ENCODE results near the gene MCM3AP.
"Not testable (repeated sequence)": the region's sequence is repeated elsewhere in the genome, so short reads cannot be mapped to it uniquely, and the experiment has no call there.

Gene MCM3AP

GRCh38 chr21:46268371-46268770, 17.0 kb downstream of the MCM3AP start:
- DNase-seq, result no peak

- DNase-seq, result no peak
These were observed 18.5 kb downstream of the MCM3AP start for GRCh38 chr21:46266946-46267345.

- no peak for DNase-seq
These were observed 19.5 kb downstream of the MCM3AP start for GRCh38 chr21:46265736-46266525.

- DNase-seq, result no peak
These were observed 20.7 kb downstream of the MCM3AP start for GRCh38 chr21:46264690-46265144.

DNA sequence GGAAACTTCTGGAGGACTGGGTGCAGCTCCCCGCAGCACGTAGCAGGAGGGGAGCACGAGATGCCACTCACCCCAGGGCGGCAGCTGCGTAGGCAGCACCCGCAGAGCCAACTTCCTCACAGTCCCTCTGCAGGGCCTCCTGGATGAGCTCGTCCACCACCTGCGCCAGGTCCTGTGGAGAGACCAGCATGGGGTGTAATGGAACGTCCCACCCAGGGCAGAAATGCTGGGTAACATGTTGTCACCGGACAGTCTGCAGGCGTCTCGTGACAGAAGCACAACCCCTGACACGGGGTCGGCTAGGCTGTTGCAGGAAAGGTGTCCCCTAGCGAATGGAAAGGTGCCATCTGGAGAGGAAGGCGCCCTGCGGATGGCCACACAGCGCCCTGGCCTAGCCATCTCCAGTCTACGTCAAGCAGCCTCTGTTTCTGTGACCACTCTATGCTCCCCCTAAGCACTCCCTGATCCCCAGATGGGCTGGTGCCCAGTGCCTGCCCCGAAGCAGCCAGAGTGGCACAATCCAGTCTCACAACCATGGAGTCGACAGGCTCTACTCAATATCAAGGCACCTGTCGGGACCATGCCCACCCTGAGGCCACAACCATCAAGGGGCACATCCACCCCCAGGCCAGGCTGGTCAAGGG, 21.2 kb downstream of the MCM3AP start:
- DNase-seq, result no peak

- DNase-seq, result no peak
These were observed 28.9 kb downstream of the MCM3AP start for GRCh38 chr21:46256501-46256994.

- no peak for DNase-seq
These were observed 29.6 kb downstream of the MCM3AP start for GRCh38 chr21:46255758-46256337.

- DNase-seq, result no peak
These were observed 30.2 kb downstream of the MCM3AP start for GRCh38 chr21:46255166-46255565.

DNA sequence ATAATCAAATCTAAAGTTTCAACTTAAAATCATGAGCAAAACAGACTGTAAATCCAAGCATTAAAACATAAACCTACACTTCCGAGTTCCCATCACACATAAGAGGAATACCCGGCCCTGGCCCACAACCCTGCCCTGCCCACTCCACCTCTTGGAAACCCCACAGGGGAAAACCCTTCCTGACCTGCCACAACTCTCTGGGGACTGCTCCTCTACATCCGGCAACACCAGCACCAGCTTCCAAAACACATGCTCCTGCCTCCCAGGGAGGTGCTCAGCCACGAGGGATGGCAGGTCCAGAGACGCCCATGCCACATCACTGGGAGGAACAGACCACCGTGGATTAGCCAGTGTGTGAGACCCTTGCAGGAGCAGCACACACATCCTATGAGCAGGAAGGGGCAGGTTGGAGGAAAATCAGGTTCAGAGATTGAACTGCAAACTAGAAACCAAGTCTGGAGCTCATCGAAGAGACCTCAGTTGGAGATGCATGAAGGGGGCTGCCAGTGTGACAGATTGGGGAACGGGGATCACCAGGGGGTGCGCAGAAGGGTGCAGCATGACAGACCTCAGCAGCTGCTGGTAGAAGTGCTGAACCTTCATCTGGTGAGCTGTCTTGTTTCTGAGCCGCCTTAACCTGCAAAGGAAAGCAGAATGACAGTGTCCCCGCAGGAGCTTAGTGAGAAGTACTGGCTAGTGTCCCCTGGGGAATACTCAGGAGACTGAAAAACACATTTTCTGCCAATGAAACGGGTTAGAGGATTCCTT, 31.0 kb downstream of the MCM3AP start:
- no peak for DNase-seq

DNA sequence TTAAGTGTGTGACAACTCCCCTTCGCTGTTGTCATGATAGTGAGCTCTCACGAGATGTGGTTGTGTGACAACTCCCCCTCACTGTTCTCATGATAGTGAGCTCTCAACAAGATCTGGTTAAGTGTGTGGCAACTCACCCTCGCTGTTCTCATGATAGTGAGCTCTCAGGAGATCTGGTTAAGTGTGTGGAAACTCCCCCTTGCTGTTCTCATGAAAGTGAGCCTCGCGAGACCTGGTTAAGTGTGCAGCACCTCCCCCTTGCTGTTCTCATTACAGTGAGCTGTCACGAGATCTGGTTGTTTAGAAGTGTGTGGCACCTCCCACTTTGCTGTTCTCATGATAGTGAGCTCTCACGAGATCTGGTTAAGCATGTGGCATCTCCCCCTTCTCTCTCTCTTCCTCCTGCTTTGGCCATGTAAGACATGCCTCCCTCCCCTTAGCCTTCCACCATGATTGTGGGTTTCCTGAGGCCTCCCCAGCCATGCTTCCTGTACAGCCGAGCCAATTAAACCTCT, 31.7 kb downstream of the MCM3AP start:
- peak in 3 of 5 experiments; percentile 24 to 92 (median 28) for DNase-seq

- no peak for DNase-seq
These were observed 32.6 kb downstream of the MCM3AP start for GRCh38 chr21:46252840-46253239.

DNA sequence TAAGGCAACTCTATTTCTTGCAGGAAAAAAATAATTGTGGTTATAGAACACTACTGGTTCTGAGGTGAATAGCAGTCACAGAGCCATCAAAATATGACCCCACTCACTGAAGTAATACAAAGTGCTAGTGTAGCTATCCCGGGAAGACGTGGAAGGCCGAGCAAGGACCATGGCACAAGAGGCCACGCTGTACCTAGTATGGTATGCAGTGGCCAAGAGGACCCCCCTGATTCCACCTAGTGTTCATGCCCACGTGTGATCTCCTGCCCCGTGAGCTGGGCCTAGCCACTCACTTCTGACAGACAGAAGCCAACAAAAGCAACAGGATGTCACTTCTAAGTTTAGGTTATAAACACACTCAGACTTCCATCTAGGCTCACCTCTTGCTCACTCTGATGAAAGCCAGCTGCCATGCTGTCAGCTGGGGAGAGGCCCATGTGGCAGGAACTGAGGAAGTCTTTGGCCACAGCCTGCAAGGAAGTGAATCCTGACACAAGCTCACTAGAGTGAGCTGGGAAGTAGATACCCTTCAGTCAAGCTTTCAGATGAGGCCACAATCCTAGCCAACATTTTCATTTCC, 35.2 kb downstream of the MCM3AP start:
- no peak for DNase-seq

GRCh38 chr21:46248827-46249226, 36.6 kb downstream of the MCM3AP start:
- DNase-seq, result no peak

DNA sequence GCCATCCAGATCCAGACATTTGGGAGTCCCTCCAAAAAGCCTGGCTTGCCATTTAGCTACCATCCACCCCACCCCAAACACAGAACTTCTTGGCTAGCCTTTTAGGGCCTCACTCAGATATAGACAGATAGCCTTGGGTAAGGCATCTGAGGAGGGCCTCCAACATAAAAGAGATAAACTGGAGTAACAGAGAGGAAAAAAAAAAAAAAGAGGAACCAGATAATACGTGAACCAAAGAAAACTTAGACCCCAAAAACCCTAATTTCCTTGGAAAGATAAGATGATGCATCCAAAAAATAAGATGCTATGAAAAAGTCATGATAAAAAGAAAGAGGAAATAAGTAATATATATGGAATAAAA, 37.0 kb downstream of the MCM3AP start:
- DNase-seq, result no peak

GRCh38 chr21:46247699-46248421, 37.6 kb downstream of the MCM3AP start:
- no peak for DNase-seq

- no peak for DNase-seq
These were observed 39.1 kb downstream of the MCM3AP start for GRCh38 chr21:46246345-46246744.

GRCh38 chr21:46245213-46245915, 40.0 kb downstream of the MCM3AP start:
- no peak for DNase-seq

DNA sequence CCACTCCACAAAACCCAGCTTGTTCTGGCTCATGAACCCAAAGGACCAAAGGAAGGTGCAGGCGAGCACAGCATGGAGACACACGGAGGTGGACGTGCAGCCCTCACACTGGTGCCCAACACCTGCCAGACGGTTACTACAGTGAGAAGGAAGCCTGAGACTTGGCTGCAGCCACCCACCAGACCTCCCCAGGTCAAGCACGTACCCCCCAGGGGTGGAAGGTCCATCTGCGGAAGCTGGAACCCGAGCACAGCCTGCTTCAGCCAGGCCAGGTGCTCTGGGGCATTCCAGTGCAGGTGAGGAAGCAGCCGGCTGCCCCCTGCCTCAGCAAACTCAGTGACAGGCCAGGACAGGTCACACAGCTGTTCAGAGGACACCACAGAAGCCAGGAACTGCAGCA, 40.8 kb downstream of the MCM3AP start:
- DNase-seq, result no peak

GRCh38 chr21:46243960-46244361, 41.5 kb downstream of the MCM3AP start:
- peak in 1 of 5 experiments; percentile 50 for DNase-seq

DNA sequence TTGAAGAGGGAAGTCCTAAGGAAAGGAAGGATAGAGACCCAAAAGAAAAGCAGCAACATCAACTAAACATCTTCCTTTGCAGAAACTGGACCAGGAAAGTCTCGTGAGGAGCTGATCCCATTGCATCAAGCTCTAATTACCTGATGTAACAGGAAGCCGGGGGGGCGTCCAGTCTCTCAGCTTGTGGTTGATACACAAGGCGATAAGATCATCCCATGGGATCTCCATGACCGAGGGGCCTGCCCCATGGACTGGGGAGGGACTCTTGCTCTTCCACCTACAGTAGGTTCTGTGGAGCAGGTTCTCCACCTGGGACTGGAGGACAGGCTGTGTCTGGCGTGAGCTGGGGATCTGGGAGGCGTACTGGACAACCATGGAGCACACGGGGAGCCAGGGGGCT, 42.1 kb downstream of the MCM3AP start:
- no peak for DNase-seq

GRCh38 chr21:46241577-46241976, 43.8 kb downstream of the MCM3AP start:
- DNase-seq, result not testable (repeated sequence)
